ENCODE measurements around the gene PRSS56.

The PRSS56 gene

GRCh38 chr2:232522623-232523401, 2.6 kb downstream of the PRSS56 start:
- H3K4me3 ChIP-seq (ENCODE audit: low read depth, low read length), result no peak overlapping the region
- DNase-seq (ENCODE audit: low read depth), result no peak
- no peak for TF ChIP-seq CTCF (conservative IDR thresholded peaks at IDR 0.05; ENCODE audit: low read depth, low read length)

- no peak for DNase-seq (ENCODE audit: low read depth)
- TF ChIP-seq CTCF (conservative IDR thresholded peaks at IDR 0.05; ENCODE audit: low read depth, low read length), result no peak
- no peak overlapping the region for H3K4me3 ChIP-seq (ENCODE audit: low read depth, low read length)
Observed at GRCh38 chr2:232523402-232523681, 3.2 kb downstream of the PRSS56 start.

- peak; percentile 17 for DNase-seq (ENCODE audit: low read depth)
- H3K4me3 ChIP-seq (ENCODE audit: low read depth, low read length), result no peak overlapping the region
- TF ChIP-seq CTCF (conservative IDR thresholded peaks at IDR 0.05; ENCODE audit: low read depth, low read length), result peak; percentile 22
Observed at GRCh38 chr2:232523682-232524597, 3.8 kb downstream of the PRSS56 start.

- no peak overlapping the region for H3K4me3 ChIP-seq (ENCODE audit: low read depth, low read length)
- DNase-seq (ENCODE audit: low read depth), result no peak
- TF ChIP-seq CTCF (conservative IDR thresholded peaks at IDR 0.05; ENCODE audit: low read depth, low read length), result no peak
Observed at GRCh38 chr2:232524771-232525170, 4.6 kb downstream of the PRSS56 start.

- DNase-seq (ENCODE audit: low read depth), result no peak
- no peak overlapping the region for H3K4me3 ChIP-seq (ENCODE audit: low read depth, low read length)
- no peak for TF ChIP-seq CTCF (conservative IDR thresholded peaks at IDR 0.05; ENCODE audit: low read depth, low read length)
Observed at GRCh38 chr2:232525199-232525598, 5.0 kb downstream of the PRSS56 start.

GRCh38 chr2:232525791-232526371, 5.7 kb downstream of the PRSS56 start, which contains the start of gene CHRND:
CHRND (plus strand) TSS chr2:232526160; CDS start chr2:232526216, 56 bp downstream.
- no peak for TF ChIP-seq CTCF (conservative IDR thresholded peaks at IDR 0.05; ENCODE audit: low read depth, low read length)
- DNase-seq (ENCODE audit: low read depth), result no peak
- no peak within 1 kb of the TSS for H3K4me3 ChIP-seq (ENCODE audit: low read depth, low read length)

Data from choroid plexus epithelial cell (primary cell).